ENCODE measurements around the gene HACL1. TPM values are rescaled to one million over a fixed set of nuclear protein-coding genes. Genes with fewer than 3 reads are reported as not detected.

The HACL1 gene
- total RNA-seq, 1 experiment from 2014 or later: 25.5 TPM

DNA sequence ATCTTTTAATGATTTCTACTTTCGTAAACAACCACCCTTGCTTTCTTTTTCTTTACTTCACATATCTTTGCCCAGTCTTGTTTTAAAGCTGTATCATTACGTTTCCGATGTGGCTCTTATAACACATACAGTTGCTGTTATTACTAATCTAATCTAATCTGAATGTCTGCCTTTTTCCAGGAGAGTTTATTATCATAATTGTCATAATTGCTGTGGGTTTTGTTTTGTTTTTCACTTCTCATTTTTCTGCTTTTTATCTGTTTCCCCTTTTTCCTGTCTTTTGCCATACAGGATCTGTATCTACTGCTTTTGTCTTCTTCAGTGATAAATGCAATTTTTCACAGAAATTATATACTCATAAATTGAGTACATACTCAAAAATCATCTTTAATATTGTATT is 24.9 kb downstream of the HACL1 start:
- Histone ChIP-seq H3K9ac (ENCODE audit: low read length) (no peak overlapping the region), H3K79me2 (ENCODE audit: low read length) (no peaks in the 10 kb centered on the region), H3K4me3 (ENCODE audit: low read length) (no peak overlapping the region), H3K27ac (ENCODE audit: low read length) (no peak overlapping the region), H4K20me1 (ENCODE audit: low read length) (no peaks in the 10 kb centered on the region), H3K36me3 (ENCODE audit: low read depth, low read length) (peaks cover 22% of the 10 kb centered on the region), H3K4me1 (ENCODE audit: insufficient read depth, low read length) (no peaks in the 10 kb centered on the region), H3F3A (ENCODE audit: low read length, unreplicated experiment) (no peaks in the 10 kb centered on the region), H3K4me2 (ENCODE audit: low read length) (no peak overlapping the region), H3K9me2 (replicated peaks; ENCODE audit: low read length) (no peaks in the 10 kb centered on the region), H3K9me3 (ENCODE audit: low read length) (no peaks in the 10 kb centered on the region), H2AFZ (ENCODE audit: low read length) (no peak overlapping the region), H3K27me3 (ENCODE audit: low read length) (no peaks in the 10 kb centered on the region)
- BruUV-seq (replicated peaks): no TSS peak
- CTCF ChIA-PET: no interaction called here
- POLR2A ChIA-PET (ENCODE audit: unreplicated experiment): no interaction called here
- TF ChIP-seq EZH2phosphoT487 (IDR thresholded peaks at IDR 0.05; ENCODE audit: borderline replicate concordance, low read length) (no peak), EZH2 (IDR thresholded peaks at IDR 0.05; ENCODE audit: low read length, unreplicated experiment) (no peak)
- TF ChIP-seq, protein P1, sequence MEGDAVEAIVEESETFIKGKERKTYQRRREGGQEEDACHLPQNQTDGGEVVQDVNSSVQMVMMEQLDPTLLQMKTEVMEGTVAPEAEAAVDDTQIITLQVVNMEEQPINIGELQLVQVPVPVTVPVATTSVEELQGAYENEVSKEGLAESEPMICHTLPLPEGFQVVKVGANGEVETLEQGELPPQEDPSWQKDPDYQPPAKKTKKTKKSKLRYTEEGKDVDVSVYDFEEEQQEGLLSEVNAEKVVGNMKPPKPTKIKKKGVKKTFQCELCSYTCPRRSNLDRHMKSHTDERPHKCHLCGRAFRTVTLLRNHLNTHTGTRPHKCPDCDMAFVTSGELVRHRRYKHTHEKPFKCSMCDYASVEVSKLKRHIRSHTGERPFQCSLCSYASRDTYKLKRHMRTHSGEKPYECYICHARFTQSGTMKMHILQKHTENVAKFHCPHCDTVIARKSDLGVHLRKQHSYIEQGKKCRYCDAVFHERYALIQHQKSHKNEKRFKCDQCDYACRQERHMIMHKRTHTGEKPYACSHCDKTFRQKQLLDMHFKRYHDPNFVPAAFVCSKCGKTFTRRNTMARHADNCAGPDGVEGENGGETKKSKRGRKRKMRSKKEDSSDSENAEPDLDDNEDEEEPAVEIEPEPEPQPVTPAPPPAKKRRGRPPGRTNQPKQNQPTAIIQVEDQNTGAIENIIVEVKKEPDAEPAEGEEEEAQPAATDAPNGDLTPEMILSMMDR (conservative IDR thresholded peaks at IDR 0.05; ENCODE audit: low read depth, low read length): no peak
- DNase-seq (no peak), ATAC-seq (no peak)
- intact Hi-C loops (cut with micrococcal nuclease): no loop called here

DNA sequence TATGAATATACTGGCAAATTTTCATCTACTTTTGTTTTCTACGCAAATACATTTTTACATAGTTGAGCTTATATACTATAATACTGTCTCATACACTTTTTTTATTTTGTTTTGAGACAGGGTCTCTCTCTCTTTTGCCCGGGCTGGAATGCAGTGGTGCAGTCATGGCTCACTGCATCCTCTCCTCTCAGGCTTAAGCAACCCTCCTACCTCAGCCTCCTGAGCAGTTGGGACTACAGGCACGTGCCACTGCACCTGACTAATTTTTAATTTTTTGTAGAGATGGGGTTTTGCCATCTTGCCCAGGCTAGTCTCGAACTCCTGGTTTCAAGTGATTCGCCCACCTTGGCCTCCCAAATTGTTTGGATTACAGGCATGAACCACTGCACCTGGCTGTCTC is 25.9 kb downstream of the HACL1 start:
- TF ChIP-seq EZH2phosphoT487 (IDR thresholded peaks at IDR 0.05; ENCODE audit: borderline replicate concordance, low read length): no peak

DNA sequence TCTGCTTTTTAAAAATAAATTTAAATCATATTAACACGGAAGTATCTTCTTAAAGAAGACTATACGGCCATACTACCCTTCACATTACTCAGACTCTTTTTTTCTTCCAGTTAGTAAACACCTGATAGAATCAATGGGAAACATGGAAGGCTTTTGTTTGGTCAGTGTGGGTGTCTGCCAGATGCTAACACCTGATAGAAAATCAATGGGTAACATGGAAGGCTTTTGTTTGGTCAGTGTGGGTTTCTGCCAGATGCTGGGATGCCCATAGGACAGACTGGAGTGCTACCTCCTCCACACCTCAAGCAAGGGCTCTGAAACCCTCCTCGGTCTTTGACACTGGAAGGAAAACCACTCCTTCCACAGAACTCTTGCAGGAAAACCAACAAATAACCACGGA is 29.2 kb downstream of the HACL1 start:
- H3K36me3 ChIP-seq (ENCODE audit: low read depth, low read length): peaks cover 25% of the 10 kb centered on the region
- no peaks in the 10 kb centered on the region for H3F3A ChIP-seq (ENCODE audit: low read length, unreplicated experiment)
- no peak overlapping the region for H3K4me3 ChIP-seq (ENCODE audit: low read length)
- ATAC-seq: no peak
- H3K4me1 ChIP-seq (ENCODE audit: insufficient read depth, low read length): no peaks in the 10 kb centered on the region
- no peaks in the 10 kb centered on the region for H3K9me2 ChIP-seq (replicated peaks; ENCODE audit: low read length)
- no peaks in the 10 kb centered on the region for H3K79me2 ChIP-seq (ENCODE audit: low read length)
- DNase-seq: no peak
- H3K9ac ChIP-seq (ENCODE audit: low read length): no peak overlapping the region
- CTCF ChIA-PET: no interaction called here
- H3K27ac ChIP-seq (ENCODE audit: low read length): no peak overlapping the region
- no peak overlapping the region for H3K4me2 ChIP-seq (ENCODE audit: low read length)
- H4K20me1 ChIP-seq (ENCODE audit: low read length): no peaks in the 10 kb centered on the region
- no peaks in the 10 kb centered on the region for H3K27me3 ChIP-seq (ENCODE audit: low read length)
- no peak for TF ChIP-seq EZH2 (IDR thresholded peaks at IDR 0.05; ENCODE audit: low read length, unreplicated experiment)
- TF ChIP-seq EZH2phosphoT487 (IDR thresholded peaks at IDR 0.05; ENCODE audit: borderline replicate concordance, low read length): no peak
- TF ChIP-seq, protein P1 (conservative IDR thresholded peaks at IDR 0.05; ENCODE audit: low read depth, low read length): no peak
- intact Hi-C loops (cut with micrococcal nuclease): no loop called here
- H2AFZ ChIP-seq (ENCODE audit: low read length): no peak overlapping the region
- POLR2A ChIA-PET (ENCODE audit: unreplicated experiment): no interaction called here
- no TSS peak for BruUV-seq (replicated peaks)
- H3K9me3 ChIP-seq (ENCODE audit: low read length): no peaks in the 10 kb centered on the region

More for the DNA sequence above, 25.9 kb downstream of the HACL1 start:
- BruUV-seq (replicated peaks): no TSS peak
- DNase-seq: no peak
- Histone ChIP-seq H3K9ac (ENCODE audit: low read length) (no peak overlapping the region), H3F3A (ENCODE audit: low read length, unreplicated experiment) (no peaks in the 10 kb centered on the region), H3K4me3 (ENCODE audit: low read length) (no peak overlapping the region), H3K4me2 (ENCODE audit: low read length) (no peak overlapping the region), H3K27me3 (ENCODE audit: low read length) (no peaks in the 10 kb centered on the region), H3K36me3 (ENCODE audit: low read depth, low read length) (peaks cover 22% of the 10 kb centered on the region), H3K27ac (ENCODE audit: low read length) (no peak overlapping the region), H3K79me2 (ENCODE audit: low read length) (no peaks in the 10 kb centered on the region), H4K20me1 (ENCODE audit: low read length) (no peaks in the 10 kb centered on the region), H2AFZ (ENCODE audit: low read length) (no peak overlapping the region), H3K4me1 (ENCODE audit: insufficient read depth, low read length) (no peaks in the 10 kb centered on the region), H3K9me2 (replicated peaks; ENCODE audit: low read length) (no peaks in the 10 kb centered on the region), H3K9me3 (ENCODE audit: low read length) (no peaks in the 10 kb centered on the region)
- no peak for ATAC-seq
- POLR2A ChIA-PET (ENCODE audit: unreplicated experiment): no interaction called here
- CTCF ChIA-PET: no interaction called here
- intact Hi-C loops (cut with micrococcal nuclease): no loop called here
